ENCODE results near the gene PACSIN2.
"Not testable (repeated sequence)": the region's sequence is repeated elsewhere in the genome, so short reads cannot be mapped to it uniquely, and the experiment has no call there.

Gene PACSIN2

DNA sequence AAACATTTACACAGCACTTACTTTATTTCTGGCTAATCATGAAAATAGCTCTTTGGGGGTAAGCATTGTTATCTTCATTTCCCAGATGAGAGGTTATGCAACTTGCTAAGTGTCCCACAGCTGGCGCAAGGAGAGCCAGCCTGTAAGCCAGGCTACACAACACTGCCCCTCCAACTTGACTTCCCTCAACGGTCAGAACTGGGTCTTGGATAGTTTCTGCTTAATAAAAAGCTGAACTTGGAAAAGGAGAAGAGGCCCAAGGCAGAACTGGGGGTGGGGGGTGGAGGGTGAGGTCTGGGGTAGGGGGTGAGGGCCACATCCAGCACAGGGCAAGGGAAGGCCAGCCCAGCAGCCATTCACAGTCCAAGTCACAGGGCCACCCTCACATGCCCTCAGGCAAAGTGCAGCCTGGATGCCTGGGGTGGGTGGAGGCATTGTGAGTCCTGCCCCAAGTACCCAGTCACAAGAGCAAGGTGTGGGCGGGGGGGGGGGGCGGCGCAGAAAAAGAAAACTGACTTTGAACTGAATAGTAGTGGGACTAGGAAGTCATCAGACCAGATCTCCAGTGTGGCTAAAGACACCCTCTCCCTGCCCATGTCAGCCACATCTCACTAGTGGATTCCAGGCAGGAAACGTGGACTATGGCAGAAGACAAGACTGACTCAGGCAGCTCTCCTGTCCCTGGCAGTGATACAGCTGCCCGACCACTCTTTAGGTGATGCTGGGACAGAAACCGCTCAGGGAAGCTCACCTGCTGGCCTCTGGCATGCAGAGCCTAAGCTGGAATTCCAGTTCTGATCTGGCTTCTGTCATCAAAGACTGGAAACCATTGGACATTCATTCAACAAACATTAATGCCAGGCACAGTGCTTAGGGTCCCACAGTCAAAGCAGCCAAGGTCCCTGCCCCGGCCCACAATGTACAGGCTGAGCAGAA is 52.4 kb downstream of the PACSIN2 start:
- no peak for DNase-seq

DNA sequence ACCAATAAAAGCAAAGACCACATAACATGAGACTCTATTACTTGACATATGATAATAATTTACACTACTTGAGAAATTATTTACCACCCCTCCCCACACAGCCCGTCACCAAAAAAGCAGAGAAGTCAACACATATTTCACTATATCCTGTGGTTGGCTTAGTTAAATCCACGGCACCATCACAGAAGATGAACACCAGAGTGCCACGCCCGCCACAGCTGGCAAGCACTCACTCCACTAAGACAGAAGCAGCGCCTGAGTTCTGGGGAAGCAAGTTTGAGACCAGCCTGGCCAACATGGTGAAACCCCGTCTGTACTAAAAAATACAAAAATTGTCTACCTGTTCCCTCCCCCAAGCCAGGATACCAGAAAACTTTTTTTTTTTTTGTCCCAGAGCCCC is 53.1 kb downstream of the PACSIN2 start:
- no peak for DNase-seq

DNA sequence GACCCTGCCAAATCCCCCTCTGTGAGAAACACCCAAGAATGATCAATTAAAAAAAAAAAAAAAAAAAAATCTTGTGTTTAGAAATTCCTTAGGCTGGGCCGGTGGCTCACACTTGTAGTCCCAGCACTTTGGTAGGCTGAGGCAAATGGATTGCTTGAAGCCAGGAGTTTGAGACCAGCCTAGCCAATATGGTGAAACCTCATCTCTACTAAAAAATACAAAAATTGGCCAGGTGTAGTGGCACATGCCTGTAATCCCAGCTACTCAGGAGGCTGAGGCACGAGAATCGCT is 53.6 kb downstream of the PACSIN2 start:
- DNase-seq: not testable (repeated sequence)

DNA sequence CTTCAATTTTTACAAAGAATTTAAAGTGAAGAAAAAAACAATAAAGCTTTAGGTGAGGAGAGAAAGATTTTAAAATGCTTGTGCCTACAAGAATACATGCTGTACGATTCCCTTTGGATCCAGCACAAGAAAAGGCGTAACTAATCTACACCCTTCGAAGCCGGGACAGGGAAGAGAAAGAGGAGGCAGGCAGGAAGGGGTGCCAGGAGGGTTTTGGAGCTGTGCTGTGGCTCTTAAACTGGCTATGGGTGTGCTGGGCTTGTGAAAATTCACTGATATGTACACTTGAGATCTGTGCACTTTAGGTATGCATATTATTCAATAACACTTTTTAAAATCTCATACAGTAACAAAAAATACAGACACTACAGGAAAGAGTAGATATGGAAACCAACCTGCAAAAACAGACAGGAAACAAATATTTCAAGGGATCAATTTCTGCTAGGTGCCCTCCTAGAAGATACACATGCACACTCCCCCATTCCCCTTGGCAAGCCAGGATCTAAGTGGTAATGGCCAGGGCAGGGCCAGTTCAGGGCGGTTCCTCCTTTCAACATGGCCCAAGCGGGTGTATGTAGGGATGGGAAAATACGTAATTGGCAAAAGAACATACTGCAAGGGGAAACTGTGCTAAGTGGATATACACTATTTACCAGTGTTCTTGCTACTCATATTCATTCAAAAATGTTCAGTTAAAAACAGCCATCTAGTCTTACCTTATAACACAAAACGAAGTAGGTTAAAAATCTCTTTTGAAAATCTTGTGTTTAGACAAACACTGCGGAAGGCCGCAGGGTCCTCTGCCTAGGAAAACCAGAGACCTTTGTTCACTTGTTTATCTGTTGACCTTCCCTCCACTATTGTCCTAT is 54.2 kb downstream of the PACSIN2 start:
- no peak for DNase-seq

DNA sequence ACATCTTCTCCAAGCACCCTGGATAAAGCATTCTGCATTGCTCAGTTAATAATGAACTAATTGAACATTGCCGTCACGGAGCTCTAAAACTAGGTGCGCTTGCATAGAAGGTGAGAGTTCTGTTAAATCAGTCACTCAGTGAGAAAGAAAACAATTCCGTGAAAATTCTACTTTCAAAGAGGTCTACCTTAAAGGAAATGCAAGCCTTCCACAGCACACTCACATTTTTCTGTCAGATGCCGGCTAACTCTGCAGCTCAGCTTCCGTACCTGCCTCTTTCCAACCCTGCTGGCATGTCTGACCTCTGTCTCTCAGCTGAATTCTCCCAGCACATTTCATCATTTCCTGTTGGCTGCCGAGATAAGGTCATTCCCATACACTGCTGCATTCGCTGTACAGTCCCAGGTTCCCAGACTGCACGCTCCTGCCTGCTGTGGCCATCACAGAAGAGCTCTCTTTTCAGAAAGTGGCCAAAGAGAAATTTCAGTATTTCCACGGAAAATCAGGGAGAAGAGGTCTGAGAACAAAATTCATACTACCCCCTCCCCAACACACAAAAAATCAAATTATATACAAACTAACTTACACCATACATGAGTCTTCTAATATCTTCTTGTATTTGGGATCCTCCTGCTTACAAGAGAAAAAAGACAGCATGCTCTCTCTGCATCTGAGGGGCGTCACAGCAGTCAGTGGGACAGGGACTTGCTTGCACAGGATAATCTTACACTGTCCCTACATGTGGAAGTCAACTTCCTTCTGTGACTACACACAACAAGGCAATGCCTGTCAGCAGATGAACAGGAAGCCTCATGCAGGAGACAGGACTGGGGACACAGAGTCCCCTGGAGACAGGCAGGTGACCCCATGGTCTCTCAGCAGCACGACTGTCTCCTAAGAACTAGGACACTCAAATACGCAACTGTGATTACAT is 55.1 kb downstream of the PACSIN2 start:
- DNase-seq: no peak

DNA sequence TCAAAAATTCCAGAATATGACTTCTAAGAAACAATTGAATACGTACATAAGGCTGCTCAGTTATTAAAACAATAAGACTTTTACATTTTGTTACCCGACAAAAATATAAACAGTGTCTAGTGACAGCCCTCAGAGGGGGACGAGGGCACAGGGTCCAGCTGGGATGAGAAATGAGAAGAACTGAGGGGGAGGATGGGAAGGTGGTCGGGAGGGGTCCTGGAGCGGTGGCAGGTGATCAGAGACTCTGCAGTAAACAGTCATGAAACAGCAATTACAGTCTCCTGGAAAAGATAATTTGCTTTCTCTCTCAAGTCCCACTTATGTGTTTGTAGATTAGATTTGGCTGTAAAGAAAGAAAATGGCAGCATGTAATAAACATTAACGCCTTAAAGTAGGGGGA is 56.0 kb downstream of the PACSIN2 start:
- DNase-seq: no peak

DNA sequence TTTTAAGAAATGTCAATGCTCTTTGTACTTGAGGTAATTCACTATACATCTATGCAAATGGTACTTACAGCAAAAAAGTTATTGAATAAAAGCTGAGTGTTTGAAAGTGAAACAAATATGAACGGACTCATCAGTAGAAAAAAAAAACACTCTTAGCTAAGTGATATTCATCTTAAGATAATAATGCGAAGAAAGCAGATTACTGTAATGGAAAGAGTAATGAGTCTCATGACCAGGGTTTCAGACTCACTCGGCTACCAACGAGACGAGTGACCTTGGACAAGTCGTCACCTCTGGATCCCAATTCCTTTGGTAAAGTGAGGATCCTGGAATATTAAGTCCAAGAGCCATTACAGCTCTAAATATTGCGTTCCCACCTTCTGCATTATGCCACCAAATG is 57.0 kb downstream of the PACSIN2 start:
- DNase-seq: no peak

DNA sequence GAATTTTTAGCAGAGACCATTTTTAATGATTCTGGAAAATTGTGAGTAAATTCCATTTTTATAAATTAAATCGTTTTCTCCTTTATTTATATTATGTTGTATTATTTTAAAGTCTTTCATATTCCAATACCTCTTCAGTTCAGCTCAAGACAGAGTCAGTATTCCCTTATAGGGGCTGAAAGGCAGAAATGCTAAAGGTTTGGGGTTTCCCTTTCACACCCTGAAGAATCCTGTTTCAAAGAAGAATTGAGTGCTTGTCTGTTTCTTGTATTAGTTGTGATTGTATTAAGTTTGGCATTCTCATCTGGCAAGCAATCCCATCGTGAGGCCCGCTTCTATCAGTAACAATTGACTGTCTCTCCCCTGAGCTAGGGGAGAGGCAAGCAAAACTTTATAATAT is 57.4 kb downstream of the PACSIN2 start:
- no peak for DNase-seq

DNA sequence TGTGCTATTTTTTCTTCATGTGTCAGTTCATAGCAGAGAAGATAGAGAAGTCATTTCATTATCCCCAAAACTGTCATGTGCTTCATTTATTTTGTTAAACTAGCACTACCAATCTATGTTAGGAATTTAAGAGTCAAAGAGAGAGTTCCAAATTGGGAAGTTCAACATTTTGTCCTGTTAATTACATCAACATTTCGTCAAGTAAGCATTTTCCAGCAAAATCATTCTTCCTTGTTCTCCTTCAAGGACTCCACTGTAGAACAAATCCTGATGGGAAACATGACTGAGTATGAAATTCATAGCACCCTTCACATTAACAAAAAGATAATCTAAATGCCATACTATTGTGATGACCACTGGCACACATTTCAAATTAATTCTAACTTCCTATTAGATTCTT is 59.1 kb downstream of the PACSIN2 start:
- DNase-seq: no peak

DNA sequence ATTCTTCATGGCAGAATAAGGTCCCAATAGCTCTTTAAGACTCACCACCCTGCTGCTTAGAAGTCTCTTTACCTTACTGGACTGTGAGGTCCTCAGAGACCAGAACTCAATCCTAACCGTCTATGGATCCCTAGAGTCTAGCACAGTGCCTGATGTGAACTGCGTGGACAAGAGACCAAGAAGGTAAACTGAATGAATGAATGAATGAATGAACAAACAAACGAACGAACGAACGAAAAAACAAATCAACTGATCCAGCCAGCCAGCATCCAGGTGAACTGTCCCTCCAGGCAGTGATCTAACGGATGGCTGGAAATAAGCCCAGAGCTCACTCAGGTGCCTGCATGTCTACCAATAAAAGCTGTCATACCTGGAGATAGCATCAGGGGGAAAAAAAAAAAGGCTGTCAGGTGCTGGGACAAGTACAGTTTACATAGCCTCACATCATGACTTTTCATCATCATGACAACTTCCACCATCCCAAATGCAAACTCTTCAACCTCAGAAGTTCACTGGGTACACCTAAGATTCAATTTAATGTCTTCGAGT is 59.8 kb downstream of the PACSIN2 start:
- no peak for DNase-seq

DNA sequence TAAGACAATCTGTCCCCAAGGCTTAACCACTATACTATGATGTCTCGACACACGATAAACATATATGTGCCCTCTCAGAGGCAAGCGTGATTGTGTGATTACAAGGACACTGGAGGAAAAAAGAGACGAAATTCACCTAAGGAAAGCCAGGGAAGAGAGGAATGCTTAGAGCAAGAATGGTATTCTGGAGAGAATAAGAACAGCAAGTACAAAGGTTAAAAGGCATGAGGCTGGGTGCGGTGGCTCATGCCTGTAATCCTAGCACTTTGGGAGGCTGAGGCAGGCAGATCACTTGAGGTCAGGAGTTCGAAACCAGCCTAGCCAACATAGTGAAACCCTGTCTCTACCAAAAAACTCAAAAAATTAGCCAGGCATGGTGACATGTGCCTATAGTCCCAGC is 61.2 kb downstream of the PACSIN2 start:
- DNase-seq: not testable (repeated sequence)

DNA sequence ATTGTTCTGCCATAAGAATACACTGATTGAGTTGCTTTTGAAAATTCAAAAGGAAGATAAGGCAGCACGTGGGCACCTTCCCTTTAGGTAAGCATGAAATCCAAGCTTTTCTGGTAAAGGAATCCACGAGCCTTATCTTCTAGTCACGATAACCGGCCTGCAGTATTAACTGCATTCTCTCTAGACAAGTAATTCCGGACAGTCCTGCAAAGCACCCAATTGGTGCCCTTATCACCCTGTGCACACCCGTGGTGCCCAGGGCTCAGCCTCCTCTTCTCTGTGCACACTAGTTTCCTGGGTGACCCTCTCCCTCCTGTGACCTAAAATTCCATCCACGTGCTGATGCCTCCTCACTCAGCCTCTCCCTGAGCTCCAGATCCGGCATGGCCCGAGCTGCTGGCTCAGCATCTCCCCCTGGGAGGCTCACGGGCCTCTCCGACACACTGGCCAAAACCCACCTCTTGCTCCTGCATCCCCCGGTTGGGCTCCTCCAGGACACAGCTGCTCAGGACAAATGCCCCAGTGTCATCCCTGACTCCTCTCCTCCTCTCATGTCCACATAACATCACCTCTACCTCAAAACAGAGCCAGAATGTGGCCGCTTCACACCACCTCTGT is 63.7 kb downstream of the PACSIN2 start:
- DNase-seq: no peak

DNA sequence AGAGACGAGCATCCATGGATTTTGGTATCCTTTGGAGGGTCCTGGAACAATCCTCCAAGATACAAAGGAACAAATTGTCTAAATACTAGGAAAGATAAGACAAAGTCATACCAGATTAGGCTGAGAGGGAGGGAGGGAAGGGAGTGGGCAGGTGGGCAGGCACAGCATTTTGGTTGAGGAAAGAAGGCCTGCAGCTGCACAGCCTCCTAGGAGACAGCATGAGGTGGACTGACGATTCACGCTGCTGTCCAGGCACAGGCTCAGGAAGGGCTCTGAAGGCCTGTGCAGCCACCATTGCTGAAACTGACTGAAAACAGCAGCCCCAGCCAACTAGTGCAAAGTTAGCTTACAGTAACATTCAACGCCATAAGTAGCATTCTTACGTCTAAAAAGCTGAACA is 64.7 kb downstream of the PACSIN2 start:
- no peak for DNase-seq

DNA sequence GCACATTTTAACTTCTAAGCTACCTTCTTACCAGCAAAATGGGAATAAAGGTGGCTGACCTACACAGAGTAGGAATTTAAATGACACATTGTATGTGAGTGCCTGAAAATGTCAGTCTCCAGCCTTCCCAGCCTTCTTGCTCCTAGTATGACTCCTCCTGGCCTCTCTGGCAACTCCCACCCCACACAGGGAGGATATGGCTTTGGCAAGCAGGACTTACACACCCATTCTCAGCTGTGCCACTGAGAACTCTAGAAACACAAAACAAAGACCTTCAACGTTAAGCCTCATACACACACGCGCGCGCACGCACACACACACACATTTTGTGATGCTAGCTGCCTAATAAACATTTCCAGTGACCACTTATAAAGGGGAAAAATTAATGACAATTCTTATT is 65.8 kb downstream of the PACSIN2 start:
- DNase-seq: no peak

DNA sequence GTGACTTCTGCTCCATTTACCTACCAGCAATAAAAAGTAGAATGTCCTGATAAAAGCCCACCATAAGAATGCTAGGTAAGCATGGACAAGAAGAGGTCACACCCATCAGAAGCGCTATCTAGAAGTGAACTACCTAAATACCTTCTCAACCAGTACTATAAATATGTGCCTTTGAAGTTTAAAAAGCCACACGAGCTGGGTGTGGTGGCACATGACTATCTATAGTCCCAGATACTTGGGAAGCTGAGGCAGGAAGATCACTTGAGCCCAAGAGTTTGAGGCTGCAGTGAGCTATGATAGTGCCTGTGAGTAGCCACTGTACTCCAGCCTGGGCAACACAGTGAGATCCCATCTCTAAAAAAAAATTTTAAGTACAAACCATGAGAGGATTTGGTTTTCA is 66.7 kb downstream of the PACSIN2 start:
- no peak for DNase-seq

DNA sequence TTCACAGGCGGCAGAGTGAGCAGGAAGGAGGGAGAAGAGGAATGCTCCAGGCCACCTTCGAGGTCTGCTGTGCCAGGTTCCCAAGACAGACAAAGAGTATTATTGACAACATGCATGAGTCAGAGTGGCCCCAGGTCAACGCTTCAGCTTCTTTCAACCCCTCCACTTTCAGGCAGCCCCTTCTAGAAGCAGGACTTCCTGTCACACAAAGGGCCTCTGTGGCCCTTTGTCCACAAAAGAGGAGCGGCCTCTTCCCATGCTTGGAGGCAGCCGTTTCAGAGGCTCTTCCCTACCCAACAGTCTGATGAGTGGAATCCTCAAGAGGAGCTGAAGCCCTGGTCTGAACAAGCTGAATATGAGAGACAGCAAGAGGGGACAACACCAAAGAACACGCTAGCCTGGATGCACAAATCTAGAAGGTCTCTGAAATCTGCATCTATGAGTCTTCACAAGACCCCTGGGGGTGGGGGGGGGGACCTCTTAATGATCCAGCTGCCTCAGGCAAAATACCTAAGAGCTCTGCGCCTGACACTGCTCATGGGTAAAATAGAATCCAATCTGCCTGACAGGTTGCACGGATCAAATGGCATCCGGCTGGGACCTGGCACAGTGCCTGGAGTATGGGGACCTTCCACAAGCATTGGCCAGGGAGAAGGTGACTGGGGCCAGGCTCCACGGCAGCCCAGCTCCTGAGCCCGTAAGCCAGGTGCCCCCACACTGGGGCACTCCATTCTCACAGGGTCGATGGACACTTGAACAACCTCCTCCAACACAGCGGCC is 67.5 kb downstream of the PACSIN2 start:
- DNase-seq: no peak

DNA sequence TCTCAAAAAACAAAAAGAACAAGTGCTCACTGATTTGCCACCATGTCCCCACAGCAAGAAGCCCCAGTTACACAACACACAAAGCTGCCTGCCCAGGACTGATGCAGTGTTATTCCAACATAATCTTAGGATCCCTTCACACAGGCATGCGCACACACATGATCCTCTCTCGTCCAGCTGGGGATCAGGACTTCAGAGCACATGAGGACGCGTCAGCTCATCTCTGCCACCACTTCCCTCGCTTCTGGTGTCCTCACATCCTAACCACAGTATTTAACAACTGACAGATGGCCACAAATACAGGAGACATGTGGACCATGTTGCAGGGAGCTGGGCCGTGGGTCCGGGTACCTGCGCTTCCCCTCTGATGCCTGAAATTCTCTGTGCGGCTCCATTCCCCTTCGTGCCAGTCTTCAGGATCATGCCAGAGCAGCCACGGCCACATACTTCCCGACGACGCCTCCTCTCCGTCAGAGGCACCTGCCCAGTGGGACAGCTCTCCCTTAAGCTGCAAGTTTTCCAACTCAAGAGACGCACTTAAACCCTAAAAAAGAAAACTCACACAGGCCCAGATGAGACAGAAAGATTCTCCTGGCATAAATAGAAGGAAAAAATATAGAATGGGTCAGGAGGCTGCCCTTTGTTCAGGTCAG is 68.3 kb downstream of the PACSIN2 start:
- DNase-seq: no peak

DNA sequence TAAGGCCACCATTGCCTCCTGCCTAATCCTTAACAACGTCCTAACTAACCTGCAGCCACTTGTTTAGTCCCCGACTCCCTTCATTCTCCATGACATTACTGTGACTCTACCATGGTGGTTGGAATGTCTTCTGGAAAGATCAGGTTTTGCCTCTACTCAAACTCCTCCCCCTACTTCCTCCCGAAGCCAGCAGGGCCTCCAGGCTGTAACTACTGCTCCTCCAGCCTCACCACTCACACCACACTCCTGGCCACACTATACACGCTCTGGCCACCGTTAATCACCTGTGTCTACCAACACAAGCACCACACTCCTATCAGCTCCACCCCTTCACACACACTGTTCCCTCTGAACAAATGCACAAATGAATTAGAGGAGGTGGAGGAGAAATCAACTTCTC is 69.2 kb downstream of the PACSIN2 start:
- no peak for DNase-seq

DNA sequence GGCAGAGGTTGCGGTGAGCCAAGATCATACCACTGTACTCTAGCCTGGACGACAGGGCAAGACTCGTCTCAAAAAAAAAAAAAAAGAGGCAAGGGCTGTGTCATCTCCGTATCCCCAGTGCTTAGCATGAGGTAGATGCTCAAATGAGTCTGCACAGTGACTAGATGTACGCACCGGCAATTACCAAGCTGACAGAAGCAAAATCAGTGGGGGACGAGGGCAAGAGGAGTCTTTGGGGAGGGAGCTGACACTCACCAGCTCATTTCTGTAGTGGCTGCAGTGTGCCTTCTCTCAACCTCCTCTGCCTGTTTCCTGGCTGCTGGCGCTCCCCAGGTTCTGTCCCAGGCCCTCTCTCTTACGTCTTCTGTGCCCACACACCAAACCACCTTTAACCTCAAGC is 69.9 kb downstream of the PACSIN2 start:
- DNase-seq: no peak

DNA sequence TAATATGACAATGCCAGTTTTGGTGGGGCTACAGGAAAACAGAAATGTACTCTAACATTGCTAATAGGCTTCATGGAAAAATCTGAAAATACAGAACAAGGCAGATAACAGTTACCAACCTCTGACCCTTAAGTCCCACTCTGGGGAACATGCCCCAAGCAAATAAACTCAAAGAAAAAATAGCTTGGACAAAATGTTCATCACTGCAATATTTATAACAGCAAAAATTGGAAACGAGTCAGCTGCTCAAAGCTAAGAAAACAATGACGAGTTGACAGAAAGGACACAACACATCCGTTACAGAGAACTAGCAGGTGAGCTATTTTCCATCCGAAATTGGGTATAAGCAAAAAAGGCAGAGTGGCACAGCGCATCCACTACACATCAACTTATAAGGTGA is 70.5 kb downstream of the PACSIN2 start:
- no peak for DNase-seq

DNA sequence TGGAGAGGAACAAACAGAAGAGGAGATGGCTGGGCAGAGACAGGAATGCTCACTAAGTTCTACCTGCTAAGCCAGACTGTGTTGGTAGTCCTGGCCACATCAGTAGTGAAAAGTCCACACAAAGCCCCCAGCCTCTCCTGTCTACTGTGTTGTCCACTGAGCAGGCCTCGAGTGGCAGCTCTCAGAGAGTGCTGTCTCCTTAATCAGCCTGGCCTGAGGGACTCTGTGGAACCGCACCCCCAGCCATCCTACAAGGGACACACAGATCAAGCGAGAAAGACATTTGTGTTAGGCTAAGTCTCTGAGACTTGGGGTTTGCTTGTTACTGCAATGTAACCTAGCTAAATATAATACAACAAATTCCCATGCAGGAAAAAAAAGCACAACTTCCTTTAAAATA is 71.0 kb downstream of the PACSIN2 start:
- no peak for DNase-seq

Measured in stimulated activated CD4-positive, alpha-beta T cell treated with anti-CD3 and anti-CD28 coated beads, Interleukin-1b, Interleukin-23, amount 100 ng/mL, for 48 hours (primary cell).